Small intestine (tissue), 7 donors: ENCODE data around the gene MYMX. TPM values are rescaled to one million over a fixed set of nuclear protein-coding genes. Genes with fewer than 3 reads are reported as not detected.

Experiments
- DNase-seq, 2 donors: peaks; one replicate each; pipeline versions ENCODE4 v3.0.0 to v3.0.0-alpha.2; 2013
- FAIRE-seq: peaks from 2 replicates; lab custom pipeline; 2012; peaks lifted over from hg19 to GRCh38; lab: Jason Lieb, UNC
- H3K27ac ChIP-seq, 3 donors: one replicate each; pipeline ENCODE4 v1.5.1; 2013; ENCODE audit warnings: low read length in 2 of 3, mild to moderate bottlenecking in 2 of 3, control low read depth in 1 of 3, inconsistent platforms in 1 of 3, low read depth in 1 of 3, moderate library complexity in 1 of 3
- H3K27me3 ChIP-seq, 3 donors: one replicate each; pipeline ENCODE4 v1.6.1; 2013; ENCODE audit warnings: low read length in 3 of 3, inconsistent platforms in 1 of 3; ENCODE audit not compliant: control insufficient read depth in 3 of 3, insufficient read depth in 3 of 3
- H3K36me3 ChIP-seq, 3 donors: one replicate each; pipeline ENCODE4 v1.6.1; 2013; ENCODE audit warnings: low read length in 3 of 3, inconsistent platforms in 1 of 3, low read depth in 1 of 3, mild to moderate bottlenecking in 1 of 3, moderate library complexity in 1 of 3; ENCODE audit not compliant: control insufficient read depth in 3 of 3, insufficient read depth in 2 of 3
- H3K4me1 ChIP-seq, 3 donors: one replicate each; pipeline ENCODE4 v1.6.1; 2013; ENCODE audit warnings: low read length in 2 of 3, inconsistent platforms in 1 of 3, low read depth in 1 of 3, mild to moderate bottlenecking in 1 of 3, moderate library complexity in 1 of 3; ENCODE audit not compliant: control insufficient read depth in 3 of 3, insufficient read depth in 2 of 3
- H3K4me3 ChIP-seq, 3 donors: one replicate each; pipeline ENCODE4 v1.5.1; 2013; ENCODE audit warnings: low read length in 3 of 3, control low read depth in 1 of 3, inconsistent platforms in 1 of 3, low read depth in 1 of 3, mild to moderate bottlenecking in 1 of 3, moderate library complexity in 1 of 3
- H3K9me3 ChIP-seq, 2 donors: one replicate each; pipeline ENCODE4 v1.6.1; 2013; ENCODE audit warnings: low read depth in 1 of 2, low read length in 1 of 2; ENCODE audit not compliant: control insufficient read depth in 2 of 2, insufficient read depth in 1 of 2
- WGBS, 3 donors: extraction: QIAGEN DNeasy Blood & Tissue Kit; methylation state at CpG; one replicate each; pipeline ENCODE4 v1.1.7; 2013; 5-methylcytosine and 5-hydroxymethylcytosine counted together
- polyA plus RNA-seq, 4 donors: library from polyadenylated mRNA; stranded (reverse) in 3 of 4; unstranded in 1 of 4; fragments of 200-250 nt in 3 of 4; fragments of 120-200 nt in 1 of 4; gene quantifications; one replicate each; pipeline versions ENCODE4 v1.2.1 to v1.2.3, GENCODE V29; 2013
- donor health status: healthy with polysubstance abuse.
- donor health status: control.
- donor health status: control.
- donor health status: Bipolar disorder and iron deficiency.
- donor health status: healthy.

The MYMX gene
- polyA plus RNA-seq, 4 donors: 0.19 to 0.98 TPM; not detected in 2

- no peak overlapping the region for H3K27ac ChIP-seq
- peaks cover 19 to 61% (median 25%) of the 10 kb centered on the region in 3 donors for H3K36me3 ChIP-seq
- 84 to 91% (median 84%) methylated on average over 14 of the region's 14 CpGs for WGBS, 3 donors
- no peaks in the 10 kb centered on the region for H3K27me3 ChIP-seq
- H3K4me3 ChIP-seq: no peak overlapping the region
- DNase-seq: no peak
- H3K9me3 ChIP-seq: no peaks in the 10 kb centered on the region
- peaks cover 2 to 28% (median 5%) of the 10 kb centered on the region in 3 donors for H3K4me1 ChIP-seq
- FAIRE-seq: no peak
Measured at GRCh38 chr6:44251576-44252524, 35.1 kb downstream of the MYMX start.

GRCh38 chr6:44253307-44254101, 36.8 kb downstream of the MYMX start:
- Histone ChIP-seq H3K4me3 (no peak overlapping the region), H3K9me3 (no peaks in the 10 kb centered on the region), H3K36me3 (peaks cover 19 to 60% (median 25%) of the 10 kb centered on the region in 3 donors), H3K27ac (no peak overlapping the region), H3K4me1 (peaks cover 2 to 29% (median 5%) of the 10 kb centered on the region in 3 donors), H3K27me3 (no peaks in the 10 kb centered on the region)
- 62 to 66% (median 63%) methylated on average over 10 of the region's 10 CpGs for WGBS, 3 donors
- peak; percentile 57 to 62 for DNase-seq
- no peak for FAIRE-seq

- no peak for DNase-seq
- Histone ChIP-seq H3K9me3 (no peaks in the 10 kb centered on the region), H3K27me3 (no peaks in the 10 kb centered on the region), H3K36me3 (peaks cover 22 to 62% (median 25%) of the 10 kb centered on the region in 3 donors), H3K27ac (no peak overlapping the region), H3K4me1 (peaks cover 0 to 21% (median 2%) of the 10 kb centered on the region in 3 donors), H3K4me3 (no peak overlapping the region)
- WGBS, 3 donors: 66 to 82% (median 72%) methylated on average over 12 of the region's 12 CpGs
- FAIRE-seq: no peak
Measured at GRCh38 chr6:44254191-44255104, 37.7 kb downstream of the MYMX start.

- H3K27ac ChIP-seq: peak overlapping the region in 1 of 3 donors; percentile 2
Measured at GRCh38 chr6:44255105-44255808, 38.5 kb downstream of the MYMX start.

GRCh38 chr6:44255871-44256774, 39.4 kb downstream of the MYMX start:
- FAIRE-seq (no peak), DNase-seq (peak in 1 of 2 donors; percentile 56)
- Histone ChIP-seq H3K27ac (peak overlapping the region; percentile 71 to 90 (median 84)), H3K4me1 (peaks cover 0 to 21% (median 2%) of the 10 kb centered on the region in 3 donors), H3K27me3 (no peaks in the 10 kb centered on the region), H3K36me3 (peaks cover 12 to 74% (median 14%) of the 10 kb centered on the region in 3 donors), H3K9me3 (no peaks in the 10 kb centered on the region), H3K4me3 (peak overlapping the region; percentile 81 to 90 (median 83))
- 12 to 18% (median 14%) methylated on average over 13 to 15 of the region's 15 CpGs for WGBS, 3 donors

More at GRCh38 chr6:44255105-44255808, 38.5 kb downstream of the MYMX start:
- WGBS, 3 donors: 44 to 61% (median 57%) methylated on average over 16 of the region's 16 CpGs
- Histone ChIP-seq H3K4me1 (peaks cover 0 to 21% (median 2%) of the 10 kb centered on the region in 3 donors), H3K27me3 (no peaks in the 10 kb centered on the region), H3K9me3 (no peaks in the 10 kb centered on the region), H3K4me3 (no peak overlapping the region), H3K36me3 (peaks cover 20 to 68% (median 21%) of the 10 kb centered on the region in 3 donors)
- DNase-seq (no peak), FAIRE-seq (no peak)

GRCh38 chr6:44256775-44257024, 40.0 kb downstream of the MYMX start:
- peak overlapping the region; percentile 81 to 90 (median 83) for H3K4me3 ChIP-seq
- no peaks in the 10 kb centered on the region for H3K9me3 ChIP-seq
- H3K27me3 ChIP-seq: no peaks in the 10 kb centered on the region
- H3K36me3 ChIP-seq: peaks cover 11 to 73% (median 14%) of the 10 kb centered on the region in 3 donors
- peak overlapping the region; percentile 71 to 90 (median 84) for H3K27ac ChIP-seq
- peaks cover 0 to 21% (median 2%) of the 10 kb centered on the region in 3 donors for H3K4me1 ChIP-seq
- 1% methylated on average over 9 to 12 of the region's 12 CpGs for WGBS, 3 donors
- FAIRE-seq (no peak), DNase-seq (peak in 1 of 2 donors; percentile 34)
